ENCODE results near the gene PLXNA1. TPM values are rescaled to one million over a fixed set of nuclear protein-coding genes. Genes with fewer than 3 reads are reported as not detected.

The PLXNA1 gene
- total and polyA plus RNA-seq, 4 donors, result 0.92 to 8.3 (median 4.4) TPM

DNA sequence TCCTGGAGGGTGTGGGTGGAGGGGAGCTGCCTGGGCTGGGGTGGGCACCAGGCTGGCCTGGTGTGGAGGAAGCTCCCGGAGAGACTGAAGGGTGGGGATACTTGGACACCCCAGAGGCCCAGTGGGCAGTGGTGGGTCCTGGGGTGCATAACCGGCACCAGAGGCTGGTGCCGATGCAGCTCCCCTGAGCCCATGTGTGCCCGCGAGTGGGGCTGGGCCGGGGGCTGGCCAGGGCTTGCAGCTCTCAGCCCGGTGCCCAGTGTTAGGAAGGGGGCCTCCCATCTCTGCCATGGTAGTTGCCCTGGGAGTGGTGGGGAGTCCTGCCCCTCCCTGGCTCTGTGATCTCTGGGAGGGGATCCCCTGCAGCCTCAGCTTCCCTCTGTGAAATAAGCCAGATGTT, 9.3 kb downstream of the PLXNA1 start:
- no peak for DNase-seq (ENCODE audit: low spot score)
- Histone ChIP-seq H3K9me3 (ENCODE audit: control insufficient read depth in 4 of 4, low read length in 3 of 4) (no peaks in the 10 kb centered on the region), H3K27me3 (ENCODE audit: control insufficient read depth in 4 of 4, insufficient read depth in 4 of 4, low read length in 3 of 4) (no peaks in the 10 kb centered on the region), H3K4me3 (ENCODE audit: low read depth in 1 of 3, low read length in 3 of 3) (no peak overlapping the region), H3K9ac (ENCODE audit: low read depth in 1 of 2, low read length in 2 of 2) (no peak overlapping the region), H3K4me1 (ENCODE audit: control insufficient read depth in 4 of 4, insufficient read depth in 4 of 4, low read length in 3 of 4) (no peaks in the 10 kb centered on the region), H3K27ac (ENCODE audit: low read depth in 1 of 2, low read length in 2 of 2) (no peak overlapping the region), H3K36me3 (ENCODE audit: control insufficient read depth in 4 of 4, insufficient read depth in 3 of 4, low read depth in 1 of 4, low read length in 3 of 4) (peaks cover 0 to 14% (median under 1%) of the 10 kb centered on the region in 4 donors)
- 96% methylated on average over 7 of the region's 7 CpGs for WGBS
- no peak for TF ChIP-seq JUND (IDR thresholded peaks at IDR 0.05)
- TF ChIP-seq, protein P1, sequence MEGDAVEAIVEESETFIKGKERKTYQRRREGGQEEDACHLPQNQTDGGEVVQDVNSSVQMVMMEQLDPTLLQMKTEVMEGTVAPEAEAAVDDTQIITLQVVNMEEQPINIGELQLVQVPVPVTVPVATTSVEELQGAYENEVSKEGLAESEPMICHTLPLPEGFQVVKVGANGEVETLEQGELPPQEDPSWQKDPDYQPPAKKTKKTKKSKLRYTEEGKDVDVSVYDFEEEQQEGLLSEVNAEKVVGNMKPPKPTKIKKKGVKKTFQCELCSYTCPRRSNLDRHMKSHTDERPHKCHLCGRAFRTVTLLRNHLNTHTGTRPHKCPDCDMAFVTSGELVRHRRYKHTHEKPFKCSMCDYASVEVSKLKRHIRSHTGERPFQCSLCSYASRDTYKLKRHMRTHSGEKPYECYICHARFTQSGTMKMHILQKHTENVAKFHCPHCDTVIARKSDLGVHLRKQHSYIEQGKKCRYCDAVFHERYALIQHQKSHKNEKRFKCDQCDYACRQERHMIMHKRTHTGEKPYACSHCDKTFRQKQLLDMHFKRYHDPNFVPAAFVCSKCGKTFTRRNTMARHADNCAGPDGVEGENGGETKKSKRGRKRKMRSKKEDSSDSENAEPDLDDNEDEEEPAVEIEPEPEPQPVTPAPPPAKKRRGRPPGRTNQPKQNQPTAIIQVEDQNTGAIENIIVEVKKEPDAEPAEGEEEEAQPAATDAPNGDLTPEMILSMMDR (IDR thresholded peaks at IDR 0.05; ENCODE audit: low read depth, low read length, missing input control), result no peak
- no peak for TF ChIP-seq FOXA2 (IDR thresholded peaks at IDR 0.05)
- no peak for TF ChIP-seq FOXA1 (IDR thresholded peaks at IDR 0.05)
- no peak for TF ChIP-seq NR2F2 (IDR thresholded peaks at IDR 0.05)
- TF ChIP-seq, protein P2, sequence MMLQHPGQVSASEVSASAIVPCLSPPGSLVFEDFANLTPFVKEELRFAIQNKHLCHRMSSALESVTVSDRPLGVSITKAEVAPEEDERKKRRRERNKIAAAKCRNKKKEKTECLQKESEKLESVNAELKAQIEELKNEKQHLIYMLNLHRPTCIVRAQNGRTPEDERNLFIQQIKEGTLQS (IDR thresholded peaks at IDR 0.05), result no peak
- TF ChIP-seq, protein P3, sequence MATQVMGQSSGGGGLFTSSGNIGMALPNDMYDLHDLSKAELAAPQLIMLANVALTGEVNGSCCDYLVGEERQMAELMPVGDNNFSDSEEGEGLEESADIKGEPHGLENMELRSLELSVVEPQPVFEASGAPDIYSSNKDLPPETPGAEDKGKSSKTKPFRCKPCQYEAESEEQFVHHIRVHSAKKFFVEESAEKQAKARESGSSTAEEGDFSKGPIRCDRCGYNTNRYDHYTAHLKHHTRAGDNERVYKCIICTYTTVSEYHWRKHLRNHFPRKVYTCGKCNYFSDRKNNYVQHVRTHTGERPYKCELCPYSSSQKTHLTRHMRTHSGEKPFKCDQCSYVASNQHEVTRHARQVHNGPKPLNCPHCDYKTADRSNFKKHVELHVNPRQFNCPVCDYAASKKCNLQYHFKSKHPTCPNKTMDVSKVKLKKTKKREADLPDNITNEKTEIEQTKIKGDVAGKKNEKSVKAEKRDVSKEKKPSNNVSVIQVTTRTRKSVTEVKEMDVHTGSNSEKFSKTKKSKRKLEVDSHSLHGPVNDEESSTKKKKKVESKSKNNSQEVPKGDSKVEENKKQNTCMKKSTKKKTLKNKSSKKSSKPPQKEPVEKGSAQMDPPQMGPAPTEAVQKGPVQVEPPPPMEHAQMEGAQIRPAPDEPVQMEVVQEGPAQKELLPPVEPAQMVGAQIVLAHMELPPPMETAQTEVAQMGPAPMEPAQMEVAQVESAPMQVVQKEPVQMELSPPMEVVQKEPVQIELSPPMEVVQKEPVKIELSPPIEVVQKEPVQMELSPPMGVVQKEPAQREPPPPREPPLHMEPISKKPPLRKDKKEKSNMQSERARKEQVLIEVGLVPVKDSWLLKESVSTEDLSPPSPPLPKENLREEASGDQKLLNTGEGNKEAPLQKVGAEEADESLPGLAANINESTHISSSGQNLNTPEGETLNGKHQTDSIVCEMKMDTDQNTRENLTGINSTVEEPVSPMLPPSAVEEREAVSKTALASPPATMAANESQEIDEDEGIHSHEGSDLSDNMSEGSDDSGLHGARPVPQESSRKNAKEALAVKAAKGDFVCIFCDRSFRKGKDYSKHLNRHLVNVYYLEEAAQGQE (IDR thresholded peaks at IDR 0.05), result no peak
- no peak for TF ChIP-seq TAF1 (conservative IDR thresholded peaks at IDR 0.05)
- TF ChIP-seq RXRA (IDR thresholded peaks at IDR 0.05), result no peak
- no peak for TF ChIP-seq HNF4A (conservative IDR thresholded peaks at IDR 0.05)
- no peak for TF ChIP-seq MAX (IDR thresholded peaks at IDR 0.05)
- no peak for TF ChIP-seq ZBTB33 (IDR thresholded peaks at IDR 0.05)
- no peak for TF ChIP-seq SP1 (IDR thresholded peaks at IDR 0.05)

DNA sequence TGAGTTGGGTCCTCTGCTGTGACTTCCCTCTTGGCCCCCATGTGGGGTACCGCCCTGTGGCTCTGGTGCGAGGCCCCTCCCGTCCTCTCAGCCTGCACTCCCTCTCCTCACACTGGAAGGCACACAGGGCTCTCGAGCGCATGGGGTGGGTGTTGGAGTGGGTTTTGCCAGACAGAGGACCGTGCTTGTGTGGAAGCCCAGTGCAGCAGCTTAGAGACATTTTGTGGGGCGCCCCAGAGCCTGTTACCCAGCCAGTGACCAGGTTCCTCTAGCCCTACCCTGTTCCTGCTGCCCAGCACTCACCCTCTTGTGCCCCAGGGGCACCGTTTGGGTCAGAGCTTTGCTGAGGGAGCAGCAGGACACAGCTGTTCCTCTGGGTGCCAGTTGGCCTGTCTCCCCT, 9.9 kb downstream of the PLXNA1 start:
- no peak for DNase-seq (ENCODE audit: low spot score)
- Histone ChIP-seq H3K9ac (ENCODE audit: low read depth in 1 of 2, low read length in 2 of 2) (no peak overlapping the region), H3K9me3 (ENCODE audit: control insufficient read depth in 4 of 4, low read length in 3 of 4) (no peaks in the 10 kb centered on the region), H3K4me3 (ENCODE audit: low read depth in 1 of 3, low read length in 3 of 3) (no peak overlapping the region), H3K4me1 (ENCODE audit: control insufficient read depth in 4 of 4, insufficient read depth in 4 of 4, low read length in 3 of 4) (no peaks in the 10 kb centered on the region), H3K27me3 (ENCODE audit: control insufficient read depth in 4 of 4, insufficient read depth in 4 of 4, low read length in 3 of 4) (no peaks in the 10 kb centered on the region), H3K27ac (ENCODE audit: low read depth in 1 of 2, low read length in 2 of 2) (no peak overlapping the region), H3K36me3 (ENCODE audit: control insufficient read depth in 4 of 4, insufficient read depth in 3 of 4, low read depth in 1 of 4, low read length in 3 of 4) (peaks cover 0 to 14% (median under 1%) of the 10 kb centered on the region in 4 donors)
- TF ChIP-seq, protein P2 (IDR thresholded peaks at IDR 0.05), result no peak
- TF ChIP-seq, protein P1 (IDR thresholded peaks at IDR 0.05; ENCODE audit: low read depth, low read length, missing input control), result no peak
- TF ChIP-seq RAD21 (IDR thresholded peaks at IDR 0.05) (no peak), NR2F2 (IDR thresholded peaks at IDR 0.05) (no peak), JUND (IDR thresholded peaks at IDR 0.05) (no peak), GABPA (IDR thresholded peaks at IDR 0.05 in 1 of 2, conservative IDR thresholded peaks at IDR 0.05 in 1 of 2) (no peak), EGR1 (IDR thresholded peaks at IDR 0.05; ENCODE audit: low read depth in 2 of 2) (no peak), YY1 (IDR thresholded peaks at IDR 0.05) (no peak)
- TF ChIP-seq, protein P3 (IDR thresholded peaks at IDR 0.05), result no peak
- WGBS, result 95% methylated on average over 8 of the region's 8 CpGs
